H1 (cell line): Measurements from ENCODE around the gene SAG. TPM values are rescaled to one million over a fixed set of nuclear protein-coding genes. Genes with fewer than 3 reads are reported as not detected.

Source experiments
- CTCF ChIA-PET: fragments of 300-600 bp; sonication (Branson Sonifier 250); formaldehyde crosslinking; loops from one replicate; lab custom pipeline; 2021; ENCODE audit not compliant: partially characterized antibody; lab: Charles Lee
- POLR2A ChIA-PET: fragments of 300-600 bp; sonication (Branson Sonifier 250); formaldehyde crosslinking; loops from one replicate; lab custom pipeline; 2021; ENCODE audit warnings: inconsistent platforms; ENCODE audit not compliant: partially characterized antibody; lab: Charles Lee
- DNase-seq, 2 experiments: peaks; one replicate each; pipeline versions ENCODE4 v3.0.0 to v3.0.0-alpha.2; 2010 to 2022; ENCODE audit warnings: low spot score in 2 of 2, low read depth in 1 of 2, mixed read lengths in 1 of 2
- FAIRE-seq: peaks from 2 replicates; lab custom pipeline; 2011; peaks lifted over from hg19 to GRCh38; lab: Jason Lieb, UNC
- H2AFZ ChIP-seq: 2 replicates; pipeline ENCODE4 v1.8.1; 2012; ENCODE audit warnings: low read length, inconsistent platforms
- H2AK5ac ChIP-seq: 2 replicates; pipeline ENCODE4 v1.6.1; 2013; ENCODE audit warnings: low read depth, low read length
- H2BK120ac ChIP-seq: replicated peaks from 2 replicates; pipeline ENCODE3; 2013; ENCODE audit warnings: low read depth, low read length, inconsistent platforms
- H2BK12ac ChIP-seq: 2 replicates; pipeline ENCODE4 v1.6.1; 2013; ENCODE audit warnings: low read depth, low read length
- H2BK15ac ChIP-seq: 2 replicates; pipeline ENCODE4 v1.6.1; 2013; ENCODE audit warnings: low read length
- H2BK20ac ChIP-seq: 2 replicates; pipeline ENCODE4 v1.6.1; 2013; ENCODE audit warnings: low read length
- H2BK5ac ChIP-seq: 2 replicates; pipeline ENCODE4 v1.6.1; 2013; ENCODE audit warnings: low read depth, low read length
- H3K14ac ChIP-seq: 2 replicates; pipeline ENCODE4 v1.6.1; 2013; ENCODE audit warnings: inconsistent platforms; ENCODE audit not compliant: insufficient read length
- H3K18ac ChIP-seq: 2 replicates; pipeline ENCODE4 v1.6.1; 2013; ENCODE audit warnings: low read length; ENCODE audit errors: extremely low read depth
- H3K23ac ChIP-seq: 2 replicates; pipeline ENCODE4 v1.6.1; 2013; ENCODE audit warnings: inconsistent platforms; ENCODE audit not compliant: insufficient read length
- H3K23me2 ChIP-seq: 2 replicates; pipeline ENCODE4 v1.6.1; 2013; ENCODE audit warnings: low read depth, low read length
- H3K27ac ChIP-seq: 2 replicates; pipeline ENCODE4 v1.6.1; 2011; ENCODE audit warnings: low read depth, low read length, inconsistent platforms
- H3K27me3 ChIP-seq, 4 experiments: replicated peaks in 1 of 4; 1 replicate in 1 of 4; 2 replicates in 3 of 4; pipeline versions ENCODE4 v1.6.1 to v1.8.1; 2011 to 2013; ENCODE audit warnings: low read length in 3 of 4, mild to moderate bottlenecking in 3 of 4, inconsistent platforms in 2 of 4, mixed read lengths in 2 of 4, moderate library complexity in 1 of 4; ENCODE audit not compliant: control insufficient read depth in 3 of 4, insufficient read depth in 3 of 4; ENCODE audit errors: extremely low read depth in 1 of 4
- H3K36me3 ChIP-seq, 4 experiments: 2 replicates each; pipeline versions ENCODE4 v1.6.1 to v1.8.1; 2011 to 2013; ENCODE audit warnings: mild to moderate bottlenecking in 4 of 4, low read length in 3 of 4, moderate library complexity in 2 of 4, control low read depth in 1 of 4, inconsistent platforms in 1 of 4; ENCODE audit not compliant: insufficient read depth in 4 of 4, control insufficient read depth in 2 of 4
- H3K4ac ChIP-seq: replicated peaks from 2 replicates; pipeline ENCODE3; 2013; ENCODE audit warnings: low read length, low read depth, mixed read lengths, inconsistent platforms; ENCODE audit not compliant: insufficient read length
- H3K4me1 ChIP-seq, 4 experiments: replicated peaks in 1 of 4; 1 replicate in 1 of 4; 2 replicates in 3 of 4; pipeline versions ENCODE4 v1.6.1 to v1.8.1; 2011 to 2013; ENCODE audit warnings: low read length in 3 of 4, inconsistent platforms in 2 of 4, mixed read lengths in 1 of 4; ENCODE audit not compliant: insufficient read depth in 4 of 4, control insufficient read depth in 3 of 4
- H3K4me2 ChIP-seq, 2 experiments: 2 replicates each; pipeline versions ENCODE4 v1.6.1 to v1.8.1; 2011 to 2013; ENCODE audit warnings: low read depth in 2 of 2, low read length in 2 of 2, control low read depth in 1 of 2, inconsistent platforms in 1 of 2, mild to moderate bottlenecking in 1 of 2; ENCODE audit not compliant: insufficient read depth in 1 of 2
- H3K4me3 ChIP-seq, 4 experiments: fragments of 200-600, 300-600 bp in 1 of 4; sonication (generic), shearing (Covaris generic), sonication (Bioruptor Twin) in 1 of 4; 2 replicates each; pipeline versions ENCODE4 v1.5.1 to v1.8.1; 2011 to 2016; ENCODE audit warnings: low read length in 4 of 4, low read depth in 3 of 4, control low read depth in 2 of 4, inconsistent platforms in 2 of 4, mild to moderate bottlenecking in 2 of 4, mixed read lengths in 1 of 4, moderate library complexity in 1 of 4; ENCODE audit not compliant: insufficient read depth in 2 of 4; ENCODE audit errors: extremely low read depth in 1 of 4
- H3K56ac ChIP-seq: replicated peaks from 2 replicates; pipeline ENCODE3; 2013; ENCODE audit warnings: low read depth, mild to moderate bottlenecking, mixed read lengths, low read length, inconsistent platforms; ENCODE audit not compliant: insufficient read length
- H3K79me1 ChIP-seq: 2 replicates; pipeline ENCODE4 v1.6.1; 2013; ENCODE audit warnings: low read depth, low read length, control low read depth
- H3K79me2 ChIP-seq, 2 experiments: 2 replicates each; pipeline versions ENCODE4 v1.6.1 to v1.8.1; 2012 to 2013; ENCODE audit warnings: low read length in 2 of 2, mild to moderate bottlenecking in 2 of 2, inconsistent platforms in 1 of 2; ENCODE audit not compliant: insufficient read depth in 2 of 2, control insufficient read depth in 1 of 2
- H3K9ac ChIP-seq, 4 experiments: replicated peaks in 1 of 4; 1 replicate in 1 of 4; 2 replicates in 3 of 4; pipeline versions ENCODE4 v1.6.1 to v1.8.1; 2011 to 2013; ENCODE audit warnings: low read depth in 3 of 4, low read length in 3 of 4, control low read depth in 2 of 4, mild to moderate bottlenecking in 2 of 4, moderate library complexity in 2 of 4, inconsistent platforms in 1 of 4; ENCODE audit errors: extremely low read depth in 1 of 4
- H3K9me3 ChIP-seq, 2 experiments: 2 replicates each; pipeline versions ENCODE4 v1.6.1 to v1.8.1; 2012 to 2013; ENCODE audit warnings: mild to moderate bottlenecking in 2 of 2, moderate library complexity in 2 of 2, control low read depth in 1 of 2, inconsistent platforms in 1 of 2, low read depth in 1 of 2, low read length in 1 of 2, mixed read lengths in 1 of 2; ENCODE audit not compliant: insufficient read depth in 2 of 2
- H4K20me1 ChIP-seq, 2 experiments: replicated peaks in 1 of 2; 2 replicates each; pipeline versions ENCODE3 to v1.8.1; 2011 to 2013; ENCODE audit warnings: inconsistent platforms in 2 of 2, low read length in 2 of 2, mild to moderate bottlenecking in 1 of 2; ENCODE audit not compliant: insufficient read depth in 2 of 2, control insufficient read depth in 1 of 2
- H4K5ac ChIP-seq: 2 replicates; pipeline ENCODE4 v1.6.1; 2013; ENCODE audit warnings: low read length, low read depth, mixed read lengths, inconsistent platforms; ENCODE audit not compliant: insufficient read length
- H4K8ac ChIP-seq: 2 replicates; pipeline ENCODE4 v1.8.0; 2013; ENCODE audit warnings: mild to moderate bottlenecking, moderate library complexity, low read length, inconsistent platforms; ENCODE audit not compliant: insufficient read depth; ENCODE audit errors: extremely low read depth
- H4K91ac ChIP-seq: replicated peaks from 2 replicates; pipeline ENCODE3; 2013; ENCODE audit warnings: low read length, mixed read lengths, inconsistent platforms; ENCODE audit not compliant: insufficient read length
- BCL11A ChIP-seq, 2 experiments: IDR thresholded peaks; one replicate each; pipeline ENCODE4 v1.6.1; 2011; ENCODE audit warnings: low read depth in 2 of 2, low read length in 2 of 2, mild to moderate bottlenecking in 2 of 2
- HDAC6 ChIP-seq: IDR thresholded peaks from one replicate; pipeline ENCODE4 v1.7.1; 2012; ENCODE audit warnings: low read depth, mild to moderate bottlenecking, inconsistent platforms, low read length, moderate library complexity
- KDM4A ChIP-seq: IDR thresholded peaks from one replicate; pipeline ENCODE4 v1.7.1; 2012; ENCODE audit warnings: low read depth, mild to moderate bottlenecking, moderate library complexity, low read length, inconsistent platforms; ENCODE audit not compliant: severe bottlenecking
- RAD21 ChIP-seq, 2 experiments: IDR thresholded peaks in 1 of 2; conservative IDR thresholded peaks in 1 of 2; 2 replicates each; pipeline ENCODE4 v1.6.1; 2011; ENCODE audit warnings: low read depth in 2 of 2, low read length in 2 of 2, improper control_type of control experiment in 1 of 2, inconsistent platforms in 1 of 2, mild to moderate bottlenecking in 1 of 2, moderate library complexity in 1 of 2
- RBBP5 ChIP-seq: IDR thresholded peaks from 2 replicates; pipeline ENCODE4 v1.7.1; 2012; ENCODE audit warnings: low read depth, mild to moderate bottlenecking, inconsistent platforms, low read length, moderate library complexity, borderline replicate concordance
- SIX5 ChIP-seq: IDR thresholded peaks from 2 replicates; pipeline ENCODE4 v1.6.1; 2011; ENCODE audit warnings: mild to moderate bottlenecking, low read depth, low read length
- TBP ChIP-seq: IDR thresholded peaks from 2 replicates; pipeline ENCODE4 v1.6.1; 2011; ENCODE audit warnings: low read depth, low read length, improper control_type of control experiment
- YY1 ChIP-seq: IDR thresholded peaks from 2 replicates; pipeline ENCODE4 v1.6.1; 2011; ENCODE audit warnings: low read depth, mild to moderate bottlenecking, low read length
- ZNF274 ChIP-seq: IDR thresholded peaks from 2 replicates; pipeline ENCODE4 v1.7.0; 2012; ENCODE audit warnings: low read length, borderline replicate concordance; ENCODE audit errors: extremely low read depth
- WGBS, 2 experiments: shearing (Covaris generic) in 1 of 2; methylation state at CpG; one replicate each; pipeline versions ENCODE4 v1.1.6 to v1.1.7; 2013 to 2015; ENCODE audit warnings: low lambda C conversion rate in 2 of 2, mixed read lengths in 2 of 2, inconsistent platforms in 1 of 2, low coverage in 1 of 2, missing lambda C conversion rate in 1 of 2; ENCODE audit not compliant: insufficient replicate concordance in 2 of 2, insufficient coverage in 1 of 2, insufficient read length in 1 of 2; ENCODE audit errors: extremely low coverage in 1 of 2, missing lambda C conversion rate in 1 of 2; 5-methylcytosine and 5-hydroxymethylcytosine counted together
- polyA plus RNA-seq, 7 experiments: library from polyadenylated mRNA; depleted of rRNA in 3 of 7; stranded (reverse) in 5 of 7; unstranded in 2 of 7; fragments of >200 nt in 5 of 7; fragments of 200-250 nt in 2 of 7; gene quantifications; 1 replicate in 5 of 7; 2 replicates in 1 of 7; 4 replicates in 1 of 7; pipeline versions ENCODE4 v1.2.1 to v1.2.3, GENCODE V29; 2011 to 2013; ENCODE audit warnings: missing spikeins in 2 of 7, mixed read lengths in 2 of 7
- total RNA-seq: library from RNA; stranded (reverse); fragmentation: NEBNext Ultra II Directional; extraction: Animal tissue kit (Norgen Biotek cat#: 25700); gene quantifications from 2 replicates; pipeline ENCODE4 v1.2.1, GENCODE V29; 2021
- TF ChIP-seq, protein P1 (sequence below): IDR thresholded peaks from 2 replicates; pipeline ENCODE4 v1.6.1; 2012; ENCODE audit warnings: low read length, inconsistent platforms
- TF ChIP-seq, protein P2 (sequence below): IDR thresholded peaks from 2 replicates; pipeline ENCODE4 v1.6.1; 2012; ENCODE audit warnings: inconsistent platforms

Gene SAG
- total and polyA plus RNA-seq, 2 of the 8 experiments (the other 6 are each of a cell fraction or from before 2014, with no cell fraction given) = not detected

DNA sequence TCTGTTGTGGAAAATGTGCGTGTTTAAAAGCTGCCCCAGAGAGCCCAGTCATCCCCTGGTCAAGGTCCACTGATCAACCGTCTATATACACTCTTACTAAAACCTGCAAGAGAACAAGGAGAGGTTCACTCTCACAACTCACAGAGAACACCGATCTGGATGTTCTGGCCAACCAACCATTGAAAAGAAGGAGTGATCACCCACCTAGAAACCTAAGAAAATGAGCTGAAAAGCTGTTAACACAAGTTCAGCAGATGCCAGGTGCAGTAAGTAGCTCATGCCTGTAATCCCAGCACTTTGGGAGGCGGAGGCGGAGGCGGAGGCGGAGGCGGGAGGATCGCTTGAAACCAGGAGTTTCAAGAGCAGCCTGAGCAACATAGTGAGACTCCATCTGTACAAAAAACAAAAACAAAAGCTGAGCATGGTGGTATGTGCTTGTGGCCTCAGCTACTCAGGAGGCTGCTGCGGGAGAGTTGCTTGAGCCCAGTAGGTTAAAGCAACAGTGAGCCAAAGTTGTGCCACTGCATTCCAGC lies 41.7 kb upstream of the SAG start:
- Histone ChIP-seq H3K36me3 (peaks cover 22 to 85% (median 74%) of the 10 kb centered on the region in 4 experiments), H3K4ac (no peak overlapping the region), H2AK5ac (no peak overlapping the region), H3K56ac (no peak overlapping the region), H4K5ac (no peak overlapping the region), H2AFZ (no peak overlapping the region), H3K9me3 (no peaks in the 10 kb centered on the region), H2BK15ac (no peak overlapping the region), H3K18ac (no peak overlapping the region), H3K79me2 (no peaks in the 10 kb centered on the region; a peak in 2 of 4 replicates), H3K27ac (no peak overlapping the region), H3K4me3 (no peak overlapping the region), H3K27me3 (no peaks in the 10 kb centered on the region), H3K14ac (no peak overlapping the region), H3K4me1 (no peaks in the 10 kb centered on the region), H4K8ac (no peak overlapping the region), H2BK20ac (no peak overlapping the region), H4K20me1 (peaks cover 7 to 10% of the 10 kb centered on the region in 2 experiments), H3K9ac (no peak overlapping the region), H4K91ac (no peak overlapping the region), H3K23me2 (no peaks in the 10 kb centered on the region), H3K4me2 (no peak overlapping the region), H2BK5ac (no peak overlapping the region), H2BK12ac (no peak overlapping the region), H2BK120ac (no peak overlapping the region), H3K79me1 (no peaks in the 10 kb centered on the region; the same call in 1 of the 2 replicates), H3K23ac (no peak overlapping the region)
- no peak for FAIRE-seq
- POLR2A ChIA-PET = interaction anchor here (1.3 kb wide), 1 partner anchor 9 kb away, joined by 3 read pairs; no protein-coding TSS in a partner anchor
- WGBS, 2 experiments = 87% methylated on average over 4 of the region's 10 CpGs; no CpG with 5 or more reads in 1 of the 2 experiments
- DNase-seq = no peak
- CTCF ChIA-PET = interaction anchor here (1.1 to 1.5 kb wide), 2 partner anchors 14 to 37 kb away, joined by 3 to 6 read pairs; no protein-coding TSS in a partner anchor
- TF ChIP-seq, protein P1, sequence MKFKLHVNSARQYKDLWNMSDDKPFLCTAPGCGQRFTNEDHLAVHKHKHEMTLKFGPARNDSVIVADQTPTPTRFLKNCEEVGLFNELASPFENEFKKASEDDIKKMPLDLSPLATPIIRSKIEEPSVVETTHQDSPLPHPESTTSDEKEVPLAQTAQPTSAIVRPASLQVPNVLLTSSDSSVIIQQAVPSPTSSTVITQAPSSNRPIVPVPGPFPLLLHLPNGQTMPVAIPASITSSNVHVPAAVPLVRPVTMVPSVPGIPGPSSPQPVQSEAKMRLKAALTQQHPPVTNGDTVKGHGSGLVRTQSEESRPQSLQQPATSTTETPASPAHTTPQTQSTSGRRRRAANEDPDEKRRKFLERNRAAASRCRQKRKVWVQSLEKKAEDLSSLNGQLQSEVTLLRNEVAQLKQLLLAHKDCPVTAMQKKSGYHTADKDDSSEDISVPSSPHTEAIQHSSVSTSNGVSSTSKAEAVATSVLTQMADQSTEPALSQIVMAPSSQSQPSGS = no peak
- TF ChIP-seq BCL11A (IDR thresholded peaks at IDR 0.05; ENCODE audit: low read depth in 2 of 2, low read length in 2 of 2) = no peak
- no peak for TF ChIP-seq HDAC6
- no peak for TF ChIP-seq KDM4A
- TF ChIP-seq, protein P2, sequence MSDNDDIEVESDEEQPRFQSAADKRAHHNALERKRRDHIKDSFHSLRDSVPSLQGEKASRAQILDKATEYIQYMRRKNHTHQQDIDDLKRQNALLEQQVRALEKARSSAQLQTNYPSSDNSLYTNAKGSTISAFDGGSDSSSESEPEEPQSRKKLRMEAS = no peak
- no peak for TF ChIP-seq ZNF274
- TF ChIP-seq TBP = no peak
- no peak for TF ChIP-seq RAD21 (IDR thresholded peaks at IDR 0.05 in 1 of 2, conservative IDR thresholded peaks at IDR 0.05 in 1 of 2; ENCODE audit: low read depth in 2 of 2, low read length in 2 of 2)
- TF ChIP-seq RBBP5 = no peak
- TF ChIP-seq YY1 = no peak
- TF ChIP-seq SIX5 = no peak
